Neuronal stem cell (in vitro differentiated cells): ENCODE results near the gene ITGA3.

Experiments used
- DNase-seq: peaks from one replicate; pipeline ENCODE4 v3.0.0-alpha.2; 2013; ENCODE audit warnings: low spot score
- H2AFZ ChIP-seq: one replicate; pipeline ENCODE4 v1.6.1; 2013; ENCODE audit warnings: mild to moderate bottlenecking, low read length, inconsistent platforms
- H2AK5ac ChIP-seq: 2 replicates; pipeline ENCODE4 v1.6.1; 2013; ENCODE audit warnings: low read depth, mild to moderate bottlenecking, inconsistent platforms, low read length, moderate library complexity, mixed read lengths
- H2BK120ac ChIP-seq: 2 replicates; pipeline ENCODE4 v1.6.1; 2013; ENCODE audit warnings: low read depth, mild to moderate bottlenecking, inconsistent platforms, low read length, moderate library complexity, mixed read lengths
- H2BK12ac ChIP-seq: one replicate; pipeline ENCODE4 v1.6.1; 2013; ENCODE audit warnings: low read length, inconsistent platforms
- H2BK15ac ChIP-seq: 2 replicates; pipeline ENCODE4 v1.6.1; 2013; ENCODE audit warnings: mild to moderate bottlenecking, low read length, inconsistent platforms, mixed read lengths
- H2BK5ac ChIP-seq: one replicate; pipeline ENCODE4 v1.6.1; 2013; ENCODE audit warnings: inconsistent platforms, mild to moderate bottlenecking, low read length, moderate library complexity
- H3K14ac ChIP-seq: one replicate; pipeline ENCODE4 v1.6.1; 2013; ENCODE audit warnings: low read length, inconsistent platforms
- H3K18ac ChIP-seq: 2 replicates; pipeline ENCODE4 v1.6.1; 2013; ENCODE audit warnings: low read length, inconsistent platforms
- H3K23ac ChIP-seq: 2 replicates; pipeline ENCODE4 v1.6.1; 2013; ENCODE audit warnings: low read depth, mild to moderate bottlenecking, mixed read lengths, low read length, inconsistent platforms; ENCODE audit not compliant: poor library complexity
- H3K27ac ChIP-seq: replicated peaks from 3 replicates; pipeline ENCODE4 v1.5.1; 2013; ENCODE audit warnings: low read length, inconsistent platforms
- H3K27me3 ChIP-seq, 3 experiments: 2 replicates each; pipeline ENCODE4 v1.6.1; 2013; ENCODE audit warnings: low read length in 3 of 3, mild to moderate bottlenecking in 2 of 3, inconsistent platforms in 1 of 3, low read depth in 1 of 3, mixed read lengths in 1 of 3, moderate library complexity in 1 of 3; ENCODE audit not compliant: control insufficient read depth in 3 of 3, insufficient read depth in 3 of 3
- H3K36me3 ChIP-seq, 2 donors: replicated peaks in 1 of 2; 2 replicates each; pipeline ENCODE4 v1.6.1; 2013; ENCODE audit warnings: low read length in 2 of 2; ENCODE audit not compliant: control insufficient read depth in 2 of 2, insufficient read depth in 2 of 2
- H3K4ac ChIP-seq: 2 replicates; pipeline ENCODE4 v1.6.1; 2013; ENCODE audit warnings: inconsistent platforms, mild to moderate bottlenecking, low read length, moderate library complexity
- H3K4me1 ChIP-seq, 2 donors: 1 replicate in 1 of 2; 2 replicates in 1 of 2; pipeline ENCODE4 v1.6.1; 2013; ENCODE audit warnings: low read length in 2 of 2, low read depth in 1 of 2; ENCODE audit not compliant: control insufficient read depth in 2 of 2, insufficient read depth in 1 of 2
- H3K4me2 ChIP-seq: one replicate; pipeline ENCODE4 v1.6.1; 2013; ENCODE audit warnings: mild to moderate bottlenecking, low read length, inconsistent platforms; ENCODE audit not compliant: insufficient read depth, poor library complexity, severe bottlenecking
- H3K4me3 ChIP-seq, 2 donors: 2 replicates each; pipeline ENCODE4 v1.5.1; 2013; ENCODE audit warnings: low read length in 2 of 2, mild to moderate bottlenecking in 2 of 2, inconsistent platforms in 1 of 2, moderate library complexity in 1 of 2
- H3K79me1 ChIP-seq: one replicate; pipeline ENCODE4 v1.6.1; 2013; ENCODE audit warnings: low read depth, mild to moderate bottlenecking, inconsistent platforms, low read length, moderate library complexity
- H3K9ac ChIP-seq: one replicate; pipeline ENCODE4 v1.6.1; 2013; ENCODE audit warnings: mild to moderate bottlenecking, low read depth, low read length, inconsistent platforms; ENCODE audit not compliant: poor library complexity
- H3K9me3 ChIP-seq, 2 donors: replicated peaks in 1 of 2; 2 replicates each; pipeline versions ENCODE3 to v1.6.1; 2013; ENCODE audit warnings: low read length in 2 of 2, mild to moderate bottlenecking in 2 of 2, inconsistent platforms in 1 of 2, low read depth in 1 of 2, mixed read lengths in 1 of 2, moderate library complexity in 1 of 2; ENCODE audit not compliant: control insufficient read depth in 2 of 2, insufficient read depth in 1 of 2
- H4K8ac ChIP-seq: one replicate; pipeline ENCODE4 v1.6.1; 2013; ENCODE audit warnings: low read depth, mild to moderate bottlenecking, inconsistent platforms, low read length, moderate library complexity
- H4K91ac ChIP-seq: one replicate; pipeline ENCODE4 v1.6.1; 2013; ENCODE audit warnings: low read length, low read depth, mild to moderate bottlenecking, inconsistent platforms; ENCODE audit not compliant: poor library complexity
- WGBS, 2 donors: extraction: QIAGEN DNeasy Blood & Tissue Kit; methylation state at CpG; one replicate each; pipeline ENCODE4 v1.1.7; 2013; ENCODE audit warnings: missing lambda C conversion rate in 2 of 2, mixed read lengths in 1 of 2; ENCODE audit not compliant: insufficient read length in 2 of 2, insufficient replicate concordance in 1 of 2; ENCODE audit errors: extremely low coverage in 2 of 2; 5-methylcytosine and 5-hydroxymethylcytosine counted together

Gene ITGA3

DNA sequence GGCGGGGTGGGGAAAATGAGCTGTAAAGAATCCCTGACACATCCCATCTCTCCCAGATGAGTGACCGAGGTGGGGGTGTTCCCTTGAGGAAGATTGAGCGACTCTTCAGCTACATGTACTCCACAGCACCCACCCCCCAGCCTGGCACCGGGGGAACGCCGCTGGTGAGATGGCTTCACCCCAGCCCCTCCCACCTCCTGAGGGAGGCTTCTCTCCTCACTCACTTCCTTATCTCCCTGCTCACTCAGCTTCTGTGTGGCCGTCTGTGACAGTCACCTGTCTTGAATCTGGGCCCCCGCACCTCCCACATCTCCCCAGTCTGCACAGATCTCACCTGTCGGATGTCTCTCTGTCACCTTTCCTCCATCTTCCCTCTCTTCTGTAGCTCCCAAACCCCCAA is 52.6 kb downstream of the ITGA3 start:
- no peak overlapping the region for H3K4me3 ChIP-seq
- H2BK15ac ChIP-seq = no peak overlapping the region
- H3K79me1 ChIP-seq = peaks cover 2% of the 10 kb centered on the region
- H3K27me3 ChIP-seq = no peaks in the 10 kb centered on the region
- H3K18ac ChIP-seq = peak overlapping the region; percentile 17
- H4K91ac ChIP-seq = no peak overlapping the region
- H3K4me2 ChIP-seq = no peak overlapping the region
- DNase-seq = no peak
- WGBS, 2 donors = no CpG with 5 or more reads among the region's 9 CpGs
- H3K9ac ChIP-seq = no peak overlapping the region
- no peak overlapping the region for H2AFZ ChIP-seq
- no peak overlapping the region for H3K4ac ChIP-seq
- H3K27ac ChIP-seq = no peak overlapping the region
- peak overlapping the region; percentile 72 for H2BK120ac ChIP-seq
- H3K4me1 ChIP-seq = peaks cover 17 to 25% of the 10 kb centered on the region in 2 donors
- no peak overlapping the region for H2BK5ac ChIP-seq
- H2AK5ac ChIP-seq = no peak overlapping the region
- H4K8ac ChIP-seq = no peak overlapping the region
- peaks cover 16 to 38% of the 10 kb centered on the region in 2 donors for H3K36me3 ChIP-seq
- no peak overlapping the region for H3K14ac ChIP-seq
- no peak overlapping the region for H3K23ac ChIP-seq
- no peaks in the 10 kb centered on the region for H3K9me3 ChIP-seq
- H2BK12ac ChIP-seq = peak overlapping the region; percentile 41

DNA sequence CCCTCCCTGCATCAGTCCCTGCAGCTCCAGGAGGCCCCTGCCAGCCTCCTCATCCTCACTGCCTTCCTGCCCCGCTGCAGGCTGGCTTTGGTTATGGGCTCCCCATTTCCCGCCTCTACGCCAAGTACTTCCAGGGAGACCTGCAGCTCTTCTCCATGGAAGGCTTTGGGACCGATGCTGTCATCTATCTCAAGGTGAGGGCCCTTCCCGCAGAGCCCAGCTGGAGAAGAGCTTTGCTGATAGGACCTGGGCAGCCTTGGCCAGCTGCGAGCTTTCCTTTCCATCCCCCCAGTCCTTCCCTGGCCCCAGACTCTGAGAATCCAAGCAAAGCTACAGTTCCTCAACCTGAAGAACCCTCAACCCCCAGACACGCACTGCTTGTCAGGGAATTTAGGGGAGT is 53.3 kb downstream of the ITGA3 start:
- H2AFZ ChIP-seq = no peak overlapping the region
- no peak overlapping the region for H2BK12ac ChIP-seq
- peaks cover 17 to 43% of the 10 kb centered on the region in 2 donors for H3K36me3 ChIP-seq
- H3K4me1 ChIP-seq = peaks cover 21 to 25% of the 10 kb centered on the region in 2 donors
- H3K4ac ChIP-seq = peak overlapping the region; percentile 23
- whole genome bisulfite sequencing, 2 donors = no CpG with 5 or more reads among the region's 7 CpGs
- no peak overlapping the region for H2BK15ac ChIP-seq
- no peak overlapping the region for H3K4me2 ChIP-seq
- H4K91ac ChIP-seq = no peak overlapping the region
- no peaks in the 10 kb centered on the region for H3K9me3 ChIP-seq
- H3K27ac ChIP-seq = no peak overlapping the region
- H3K14ac ChIP-seq = no peak overlapping the region
- no peak overlapping the region for H2BK120ac ChIP-seq
- peaks cover 2% of the 10 kb centered on the region for H3K79me1 ChIP-seq
- H4K8ac ChIP-seq = no peak overlapping the region
- no peak overlapping the region for H2AK5ac ChIP-seq
- no peak overlapping the region for H3K23ac ChIP-seq
- H3K18ac ChIP-seq = peak overlapping the region; percentile 17
- peak overlapping the region; percentile 21 for H3K9ac ChIP-seq
- no peak overlapping the region for H3K4me3 ChIP-seq
- no peaks in the 10 kb centered on the region for H3K27me3 ChIP-seq
- no peak overlapping the region for H2BK5ac ChIP-seq
- DNase-seq = no peak

GRCh38 chr17:50109785-50110184 is 53.9 kb downstream of the ITGA3 start:
- Histone ChIP-seq H3K27ac (no peak overlapping the region), H2AK5ac (peak overlapping the region; percentile 34), H3K4ac (no peak overlapping the region), H3K9me3 (no peaks in the 10 kb centered on the region), H4K91ac (peak overlapping the region; percentile 30), H3K79me1 (peaks cover 2% of the 10 kb centered on the region), H3K14ac (no peak overlapping the region), H3K9ac (no peak overlapping the region), H2BK15ac (no peak overlapping the region), H2AFZ (no peak overlapping the region), H3K4me3 (no peak overlapping the region), H2BK120ac (peak overlapping the region; percentile 91), H3K36me3 (peaks cover 18 to 43% of the 10 kb centered on the region in 2 donors), H4K8ac (no peak overlapping the region), H3K23ac (no peak overlapping the region), H3K27me3 (no peaks in the 10 kb centered on the region), H3K4me2 (no peak overlapping the region), H2BK5ac (no peak overlapping the region), H3K4me1 (peaks cover 21 to 22% of the 10 kb centered on the region in 2 donors), H3K18ac (no peak overlapping the region), H2BK12ac (no peak overlapping the region)
- no peak for DNase-seq
- no CpG with 5 or more reads among the region's 19 CpGs for WGBS, 2 donors

- peaks cover 18 to 21% of the 10 kb centered on the region in 2 donors for H3K4me1 ChIP-seq
- H3K79me1 ChIP-seq = peaks cover 2% of the 10 kb centered on the region
- H3K27me3 ChIP-seq = no peaks in the 10 kb centered on the region
- H3K4me2 ChIP-seq = no peak overlapping the region
- H3K23ac ChIP-seq = peak overlapping the region; percentile 22
- H2AK5ac ChIP-seq = peak overlapping the region; percentile 34
- H4K91ac ChIP-seq = no peak overlapping the region
- peak overlapping the region; percentile 78 for H3K18ac ChIP-seq
- no peak overlapping the region for H2AFZ ChIP-seq
- no peak overlapping the region for H3K14ac ChIP-seq
- H3K4ac ChIP-seq = no peak overlapping the region
- peak overlapping the region; percentile 18 for H3K27ac ChIP-seq
- no peak for DNase-seq
- H3K36me3 ChIP-seq = peaks cover 18 to 47% of the 10 kb centered on the region in 2 donors
- no peak overlapping the region for H2BK120ac ChIP-seq
- H2BK12ac ChIP-seq = peak overlapping the region; percentile 95
- peak overlapping the region; percentile 54 for H3K9ac ChIP-seq
- no peak overlapping the region for H4K8ac ChIP-seq
- WGBS, 2 donors = no CpG with 5 or more reads among the region's 19 CpGs
- H2BK15ac ChIP-seq = no peak overlapping the region
- H3K4me3 ChIP-seq = no peak overlapping the region
- H3K9me3 ChIP-seq = no peaks in the 10 kb centered on the region
- H2BK5ac ChIP-seq = peak overlapping the region; percentile 76
Observed at GRCh38 chr17:50110591-50111349, 54.9 kb downstream of the ITGA3 start.
